Endothelial cell of umbilical vein (primary cell): ENCODE results near the gene EGR1. TPM values are rescaled to one million over a fixed set of nuclear protein-coding genes. Genes with fewer than 3 reads are reported as not detected.

Experiments used
- BruUV-seq: library from RNA; stranded (reverse); fragments of 400-500 nt; replicated peaks from 2 replicates; lab custom pipeline; 2021; lab: Mats Ljungman, UMichigan
- CTCF ChIA-PET: fragments of 300-600, 350-600 bp; sonication (Branson Sonifier 250); formaldehyde crosslinking; loops from one replicate; lab custom pipeline; 2021; ENCODE audit warnings: antibody characterized with exemption, inconsistent platforms; lab: Charles Lee
- POLR2A ChIA-PET: fragments of 300-600, 350-600 bp; sonication (Branson Sonifier 250); formaldehyde crosslinking; loops from one replicate; lab custom pipeline; 2021; ENCODE audit warnings: antibody characterized with exemption, inconsistent platforms; lab: Charles Lee
- DNase-seq: peaks from one replicate; pipeline ENCODE4 v3.0.0-alpha.2; 2011; ENCODE audit warnings: low read depth, low spot score
- FAIRE-seq: peaks from 2 replicates; lab custom pipeline; 2011; peaks lifted over from hg19 to GRCh38; lab: Jason Lieb, UNC
- H2AFZ ChIP-seq: 2 replicates; pipeline ENCODE4 v1.6.0; 2012; ENCODE audit warnings: low read depth, low read length, control low read depth, inconsistent platforms
- H3K27ac ChIP-seq: 2 replicates; pipeline ENCODE4 v1.5.1; 2011; ENCODE audit warnings: low read depth, mild to moderate bottlenecking, control low read depth, low read length, moderate library complexity; ENCODE audit not compliant: insufficient read depth
- H3K27me3 ChIP-seq, 2 experiments: 2 replicates each; pipeline versions ENCODE4 v1.6.0 to v1.6.1; 2011; ENCODE audit warnings: low read length in 2 of 2, mixed read lengths in 1 of 2; ENCODE audit not compliant: control insufficient read depth in 2 of 2, insufficient read depth in 2 of 2
- H3K36me3 ChIP-seq, 2 experiments: 2 replicates in 1 of 2; 3 replicates in 1 of 2; pipeline ENCODE4 v1.5.1; 2011; ENCODE audit warnings: low read length in 2 of 2, mild to moderate bottlenecking in 1 of 2, moderate library complexity in 1 of 2; ENCODE audit not compliant: control insufficient read depth in 2 of 2, insufficient read depth in 2 of 2; ENCODE audit errors: extremely low read depth in 1 of 2
- H3K4me1 ChIP-seq: 3 replicates; pipeline ENCODE4 v1.5.1; 2011; ENCODE audit warnings: mild to moderate bottlenecking, low read length; ENCODE audit not compliant: control insufficient read depth, insufficient read depth; ENCODE audit errors: extremely low read depth
- H3K4me2 ChIP-seq: 2 replicates; pipeline ENCODE4 v1.6.1; 2011; ENCODE audit warnings: low read length, control low read depth, mixed read lengths; ENCODE audit not compliant: insufficient read depth
- H3K4me3 ChIP-seq, 3 experiments: fragments of 200-600 bp in 1 of 3; sonication (generic), shearing (Covaris generic) in 1 of 3; replicated peaks in 1 of 3; 2 replicates each; pipeline ENCODE4 v1.5.1; 2011 to 2016; ENCODE audit warnings: control low read depth in 3 of 3, low read length in 3 of 3, mild to moderate bottlenecking in 2 of 3, inconsistent platforms in 1 of 3, low read depth in 1 of 3, moderate library complexity in 1 of 3; ENCODE audit not compliant: insufficient read depth in 1 of 3
- H3K79me2 ChIP-seq: 2 replicates; pipeline ENCODE4 v1.6.0; 2012; ENCODE audit warnings: low read length, inconsistent platforms; ENCODE audit not compliant: control insufficient read depth, insufficient read depth
- H3K9ac ChIP-seq: replicated peaks from 2 replicates; pipeline ENCODE3; 2011; ENCODE audit warnings: low read length, control low read depth; ENCODE audit not compliant: insufficient read depth; ENCODE audit errors: extremely low read depth
- H3K9me1 ChIP-seq: replicated peaks from 3 replicates; pipeline ENCODE4 v1.6.0; 2011; ENCODE audit warnings: mild to moderate bottlenecking, low read length; ENCODE audit not compliant: control insufficient read depth, insufficient read depth; ENCODE audit errors: extremely low read depth
- H3K9me3 ChIP-seq: replicated peaks from 2 replicates; pipeline ENCODE4 v1.5.1; 2012; ENCODE audit warnings: low read length, inconsistent platforms; ENCODE audit not compliant: control insufficient read depth, insufficient read depth
- H4K20me1 ChIP-seq: replicated peaks from 2 replicates; pipeline ENCODE3; 2011; ENCODE audit warnings: mild to moderate bottlenecking, low read length; ENCODE audit not compliant: control insufficient read depth, insufficient read depth; ENCODE audit errors: extremely low read depth
- CTCF ChIP-seq, 2 donors: IDR thresholded peaks; 1 replicate in 1 of 2; 2 replicates in 1 of 2; pipeline ENCODE4 v1.5.1; 2011; ENCODE audit warnings: low read length in 2 of 2, mild to moderate bottlenecking in 2 of 2, moderate library complexity in 2 of 2, control low read depth in 1 of 2, inconsistent platforms in 1 of 2, low read depth in 1 of 2; ENCODE audit not compliant: insufficient read depth in 1 of 2; ENCODE audit errors: extremely low read depth in 1 of 2
- EZH2 ChIP-seq: IDR thresholded peaks from 2 replicates; pipeline ENCODE4 v1.6.1; 2012; ENCODE audit warnings: borderline replicate concordance, low read depth, mild to moderate bottlenecking, moderate library complexity, low read length, inconsistent platforms; ENCODE audit not compliant: severe bottlenecking
- FOS ChIP-seq: IDR thresholded peaks from 2 replicates; pipeline ENCODE4 v1.6.1; 2011; ENCODE audit warnings: mild to moderate bottlenecking, low read length, moderate library complexity, borderline replicate concordance; ENCODE audit not compliant: insufficient read depth
- GATA2 ChIP-seq: IDR thresholded peaks from 2 replicates; pipeline ENCODE4 v1.7.0; 2011; ENCODE audit warnings: low read depth, mild to moderate bottlenecking, moderate library complexity, mixed read lengths, low read length; ENCODE audit not compliant: insufficient read length, insufficient read depth
- JUN ChIP-seq: IDR thresholded peaks from 2 replicates; pipeline ENCODE4 v1.6.1; 2011; ENCODE audit warnings: borderline replicate concordance, low read depth; ENCODE audit not compliant: insufficient read length, insufficient read depth
- MAX ChIP-seq: IDR thresholded peaks from 2 replicates; pipeline ENCODE4 v1.6.1; 2011; ENCODE audit not compliant: insufficient read depth, insufficient read length
- MYC ChIP-seq: IDR thresholded peaks from one replicate; pipeline ENCODE4 v1.6.1; 2011; ENCODE audit warnings: mild to moderate bottlenecking, low read depth, low read length
- POLR2A ChIP-seq: IDR thresholded peaks from 2 replicates; pipeline ENCODE4 v1.6.1; 2012; ENCODE audit warnings: low read depth, mild to moderate bottlenecking, control low read depth, low read length
- POLR2AphosphoS5 ChIP-seq: IDR thresholded peaks from 2 replicates; pipeline ENCODE4 v1.6.1; 2012; ENCODE audit warnings: low read depth, mild to moderate bottlenecking, control low read depth, low read length, moderate library complexity; ENCODE audit not compliant: insufficient read depth
- dilution Hi-C: fragments of 300-500 bp; cut with MboI; formaldehyde crosslinking; loops from one replicate; pipeline ENCODE4 v1.15.0; 2019; ENCODE audit warnings: low sequenced_read_pairs; ENCODE audit not compliant: extremely low pct_ligation_motif_present
- intact Hi-C: fragments of 100-400 bp; cut with micrococcal nuclease; formaldehyde crosslinking; loops from one replicate; pipeline ENCODE4 v1.10.0; 2022
- polyA plus RNA-seq, 4 experiments: library from polyadenylated mRNA; depleted of rRNA in 3 of 4; stranded (reverse) in 3 of 4; unstranded in 1 of 4; fragments of >200 nt; gene quantifications; 2 replicates each; pipeline versions ENCODE4 v1.2.1 to v1.2.3, GENCODE V29; 2011 to 2012; ENCODE audit warnings: missing spikeins in 1 of 4
- total RNA-seq: library from RNA; stranded (reverse); gene quantifications from 2 replicates; pipeline ENCODE4 v1.2.3, GENCODE V29; 2021

EGR1 gene
- total and polyA plus RNA-seq, 2 donors (not counting 3 experiments of a cell fraction or from before 2014, with no cell fraction given) = 5.5 to 6.5 TPM

GRCh38 chr5:138489683-138490061 lies 24.4 kb downstream of the EGR1 start:
- H4K20me1 ChIP-seq = no peaks in the 10 kb centered on the region
- ChIA-PET CTCF (interaction anchor here (0.7 kb wide), 1 partner anchor 14 kb away, joined by 3 read pairs; no protein-coding TSS in a partner anchor), POLR2A (interaction anchor here (0.6 to 1.4 kb wide), 2 partner anchors 21 to 25 kb away, joined by 3 read pairs; partner anchors contain the start of gene EGR1)
- no peaks in the 10 kb centered on the region for H3K36me3 ChIP-seq
- peak; percentile 0 for DNase-seq
- H3K9ac ChIP-seq = no peak overlapping the region
- H3K27ac ChIP-seq = no peak overlapping the region
- H3K4me3 ChIP-seq = no peak overlapping the region
- H2AFZ ChIP-seq = no peak overlapping the region
- no TSS peak for BruUV-seq
- H3K9me3 ChIP-seq = no peaks in the 10 kb centered on the region
- no peaks in the 10 kb centered on the region for H3K9me1 ChIP-seq
- H3K27me3 ChIP-seq = peaks cover 14 to 24% of the 10 kb centered on the region in 2 experiments
- no peaks in the 10 kb centered on the region for H3K79me2 ChIP-seq
- H3K4me2 ChIP-seq = no peak overlapping the region
- TF ChIP-seq POLR2AphosphoS5 (no peak), POLR2A (no peak), FOS (no peak), MYC (no peak), JUN (no peak), CTCF (IDR thresholded peaks at IDR 0.05; ENCODE audit: extremely low read depth in 1 of 2, insufficient read depth in 1 of 2, low read depth in 1 of 2, low read length in 2 of 2) (no peak), GATA2 (no peak), MAX (no peak), EZH2 (no peak)
- dilution Hi-C loops = no loop called here
- no peak for FAIRE-seq
- peaks cover 9% of the 10 kb centered on the region for H3K4me1 ChIP-seq
- intact Hi-C loops = no loop called here
